HG03196 (cell line): Measurements from ENCODE around the gene ZMYND8.

Source experiments
- ATAC-seq: cut with Tn5 transposase; IDR thresholded peaks from one replicate; pipeline ENCODE4 v1.9.1; 2021; ENCODE audit not compliant: unreplicated experiment

Gene ZMYND8

GRCh38 chr20:47232518-47232917, 124.0 kb downstream of the ZMYND8 start:
- ATAC-seq, result no peak

GRCh38 chr20:47231382-47232039, 125.0 kb downstream of the ZMYND8 start:
- no peak for ATAC-seq

DNA sequence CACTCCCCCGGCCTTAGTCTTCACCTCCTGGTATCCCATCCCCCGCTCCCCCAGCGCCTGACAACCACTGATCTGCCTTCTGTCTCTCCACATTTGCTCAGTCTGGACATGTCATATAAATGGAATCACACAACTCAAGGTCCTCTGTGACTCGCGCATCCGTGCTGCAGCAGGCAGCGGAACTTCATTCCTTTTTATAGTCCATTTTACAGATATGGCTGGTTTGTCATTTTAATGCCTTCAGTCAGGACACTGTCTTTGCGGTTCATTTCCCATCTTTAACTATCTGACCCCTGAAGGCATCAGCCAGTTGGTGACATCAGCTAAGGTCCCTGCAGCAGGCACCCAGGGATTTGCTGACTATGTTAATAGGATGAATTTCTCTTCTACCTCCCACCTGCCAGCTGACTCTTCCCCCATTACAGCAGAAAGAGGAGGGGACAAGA, 125.7 kb downstream of the ZMYND8 start:
- no peak for ATAC-seq

- no peak for ATAC-seq
Measured at GRCh38 chr20:47228654-47229053, 127.8 kb downstream of the ZMYND8 start.

DNA sequence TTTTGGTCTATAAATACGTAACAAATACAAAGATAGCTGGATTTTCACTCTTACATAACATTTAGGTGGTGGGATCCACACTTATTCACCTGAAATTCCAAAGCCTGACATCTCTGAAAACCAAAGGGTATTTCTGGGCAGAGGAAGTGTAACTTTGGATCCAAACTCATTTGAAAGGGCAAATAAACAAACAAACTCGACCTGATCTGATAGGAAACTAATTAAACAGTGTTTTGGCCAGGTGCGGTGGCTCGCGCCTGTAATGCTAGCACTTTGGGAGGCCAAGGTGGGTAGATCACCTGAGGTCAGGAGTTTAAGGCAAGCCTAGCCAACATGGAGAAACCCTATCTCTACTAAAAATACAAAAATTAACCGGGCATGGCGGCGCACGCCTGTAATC, 128.9 kb downstream of the ZMYND8 start:
- ATAC-seq, result no peak

- ATAC-seq, result no peak
Measured at GRCh38 chr20:47227119-47227518, 129.4 kb downstream of the ZMYND8 start.

DNA sequence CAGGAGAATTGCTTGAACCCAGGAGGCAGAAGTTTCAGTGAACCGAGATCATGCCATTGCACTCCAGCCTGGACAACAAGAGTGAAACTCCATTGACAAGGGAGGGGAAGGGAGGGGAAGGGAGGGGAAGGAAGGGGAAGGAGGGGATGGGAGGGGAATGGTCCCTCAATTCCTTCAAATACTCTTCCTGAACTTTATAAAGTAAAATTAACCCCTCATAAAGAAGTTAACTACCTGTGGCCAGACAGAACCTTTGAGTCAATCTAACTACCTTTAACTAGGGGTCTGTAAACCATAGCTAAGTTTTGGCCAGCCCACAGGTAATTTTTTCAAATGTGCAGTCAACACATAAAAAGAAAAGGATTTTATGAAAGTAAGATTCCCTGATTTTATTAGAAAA, 131.0 kb downstream of the ZMYND8 start:
- no peak for ATAC-seq

DNA sequence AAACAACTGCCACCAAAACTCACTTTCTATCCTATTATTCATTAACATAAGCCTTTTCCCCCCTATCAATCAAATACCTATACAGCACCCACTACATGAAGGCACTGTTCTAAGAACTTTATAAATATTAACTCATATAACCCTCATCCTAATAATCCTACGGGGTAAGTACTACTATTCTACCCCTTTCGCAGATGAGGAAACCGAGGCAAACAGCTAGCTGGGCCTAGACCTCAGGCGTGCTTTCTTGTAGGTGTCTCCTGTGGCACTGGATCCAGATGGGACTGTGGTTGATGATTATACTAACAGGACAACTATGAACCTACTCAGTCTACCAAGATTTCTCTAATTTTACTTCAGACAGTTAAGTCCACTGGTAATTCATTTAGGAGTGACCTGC, 131.6 kb downstream of the ZMYND8 start:
- ATAC-seq, result no peak

DNA sequence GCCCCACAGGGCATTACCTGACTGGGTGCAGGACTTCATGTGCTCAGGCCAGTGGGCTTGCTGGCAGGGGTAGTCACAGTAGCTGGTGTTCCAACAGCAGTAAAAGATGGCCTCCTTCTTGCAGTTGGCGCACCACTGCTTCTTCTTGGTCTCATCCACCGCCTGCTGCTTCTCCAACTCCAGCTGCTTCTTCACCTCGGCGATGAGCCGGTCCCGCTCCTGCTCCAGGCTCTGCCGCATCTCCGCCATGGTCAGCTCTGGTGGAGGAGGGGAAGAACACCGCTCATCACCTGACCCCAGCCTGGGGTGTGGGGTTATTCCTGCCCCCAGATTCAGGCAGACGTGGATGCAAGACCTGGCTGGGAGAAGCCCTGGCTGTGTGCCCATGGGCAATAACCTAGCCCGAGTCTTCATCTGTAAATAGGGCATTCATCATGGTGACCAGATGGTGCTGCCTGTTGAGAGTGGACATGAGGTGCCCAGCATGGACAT, 132.2 kb downstream of the ZMYND8 start:
- no peak for ATAC-seq

- ATAC-seq, result no peak
Measured at GRCh38 chr20:47223896-47224295, 132.6 kb downstream of the ZMYND8 start.

- no peak for ATAC-seq
Measured at GRCh38 chr20:47222468-47223119, 133.9 kb downstream of the ZMYND8 start.

DNA sequence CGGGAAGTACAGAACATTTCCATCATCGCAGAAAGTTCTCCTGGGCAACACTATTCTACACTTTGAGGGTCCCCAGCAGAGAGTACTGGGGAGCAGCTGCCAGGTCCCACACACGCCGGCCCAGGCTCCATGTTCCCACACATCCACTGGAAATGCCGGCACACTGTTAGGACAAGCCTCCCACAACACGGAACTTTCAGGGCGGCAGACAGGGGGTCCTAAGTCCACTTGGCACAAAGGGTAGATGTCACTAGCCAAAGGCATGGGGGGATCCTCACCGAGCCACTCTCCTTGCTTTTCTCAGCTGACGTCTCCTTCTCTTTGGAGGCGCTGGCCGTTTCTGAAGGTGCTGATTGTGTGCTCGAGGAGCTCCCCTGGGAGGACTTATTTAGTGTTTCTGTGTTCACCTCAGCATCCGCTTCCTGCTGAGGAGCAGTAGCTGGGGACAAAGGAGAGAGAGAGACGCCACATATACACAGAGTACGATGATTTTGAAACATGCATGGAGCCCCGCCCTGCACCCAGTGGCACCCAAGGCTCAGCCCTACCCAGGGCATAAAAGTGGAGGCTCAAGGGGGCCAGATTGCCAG, 135.4 kb downstream of the ZMYND8 start:
- no peak for ATAC-seq

- no peak for ATAC-seq
Measured at GRCh38 chr20:47220161-47220582, 136.3 kb downstream of the ZMYND8 start.

DNA sequence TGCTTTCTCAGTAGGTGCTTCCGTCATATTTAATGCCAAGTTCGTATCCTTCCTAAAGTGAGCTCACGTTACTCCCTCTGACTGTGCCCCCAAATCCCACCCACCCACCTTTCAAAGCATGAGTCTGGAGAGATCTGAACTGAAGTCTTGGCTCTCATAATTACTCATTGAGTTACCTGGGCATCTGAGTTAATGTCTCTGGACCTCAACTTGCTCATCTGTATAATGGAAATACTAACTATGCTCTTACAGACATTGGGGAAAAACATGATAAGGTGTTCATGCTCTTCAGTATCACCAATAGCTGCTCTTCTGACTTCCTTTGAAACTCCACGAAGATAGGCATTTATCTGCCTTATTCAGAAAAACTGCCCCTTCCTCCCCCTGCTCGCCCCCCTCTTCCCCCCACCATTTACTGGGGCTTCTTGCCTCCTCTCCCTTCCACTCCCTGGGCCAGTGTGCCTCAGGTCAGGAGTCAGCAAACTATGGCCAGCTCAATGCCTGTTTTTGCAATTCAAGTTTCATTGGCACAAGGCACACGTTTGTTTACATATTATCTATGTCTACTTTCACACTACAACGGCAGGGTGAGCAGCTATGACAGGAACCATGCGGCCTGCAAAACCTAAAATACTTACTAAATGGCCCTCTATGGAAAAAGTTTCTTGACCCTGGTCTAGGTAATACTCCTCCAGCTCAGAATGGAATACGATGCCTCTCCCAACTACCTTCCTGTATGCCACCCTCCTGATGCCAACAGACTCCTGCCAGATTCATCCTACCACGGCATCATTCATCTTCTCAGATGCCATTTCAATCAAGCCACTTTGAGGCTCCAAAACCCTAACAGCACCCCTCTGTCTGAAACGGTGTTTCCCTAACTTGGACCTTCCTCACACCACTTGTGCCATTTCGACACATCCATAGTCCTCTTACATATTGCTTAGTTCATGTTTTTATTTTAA, 138.7 kb downstream of the ZMYND8 start:
- ATAC-seq, result no peak

GRCh38 chr20:47216819-47217410, 139.6 kb downstream of the ZMYND8 start:
- no peak for ATAC-seq

- no peak for ATAC-seq
Measured at GRCh38 chr20:47215653-47216397, 140.7 kb downstream of the ZMYND8 start.

DNA sequence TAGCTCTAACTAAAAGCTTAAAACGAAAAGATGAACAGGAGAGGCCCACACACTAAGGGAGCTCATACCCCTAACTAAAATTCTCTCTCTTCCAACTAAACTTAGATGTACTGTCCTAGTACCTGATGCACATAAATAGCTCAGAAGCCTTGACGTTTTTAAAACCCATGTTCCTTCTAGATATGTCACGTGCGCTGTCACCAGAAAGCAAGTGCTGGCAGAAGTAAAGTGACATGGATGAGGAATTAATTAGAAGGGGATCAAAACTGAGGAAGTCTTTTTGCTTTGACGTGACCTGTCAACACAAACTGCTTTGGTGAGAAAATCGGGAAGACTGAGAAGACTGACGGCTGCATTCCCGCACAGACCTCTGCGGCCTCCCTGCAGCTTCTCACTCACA, 142.5 kb downstream of the ZMYND8 start:
- ATAC-seq, result no peak

GRCh38 chr20:47212606-47213207, 143.8 kb downstream of the ZMYND8 start:
- ATAC-seq, result no peak

GRCh38 chr20:47211036-47211435, 145.5 kb downstream of the ZMYND8 start:
- ATAC-seq, result no peak

- no peak for ATAC-seq
Measured at GRCh38 chr20:47210470-47210869, 146.0 kb downstream of the ZMYND8 start.
